ENCODE results near the gene ARPC1A.

DNA sequence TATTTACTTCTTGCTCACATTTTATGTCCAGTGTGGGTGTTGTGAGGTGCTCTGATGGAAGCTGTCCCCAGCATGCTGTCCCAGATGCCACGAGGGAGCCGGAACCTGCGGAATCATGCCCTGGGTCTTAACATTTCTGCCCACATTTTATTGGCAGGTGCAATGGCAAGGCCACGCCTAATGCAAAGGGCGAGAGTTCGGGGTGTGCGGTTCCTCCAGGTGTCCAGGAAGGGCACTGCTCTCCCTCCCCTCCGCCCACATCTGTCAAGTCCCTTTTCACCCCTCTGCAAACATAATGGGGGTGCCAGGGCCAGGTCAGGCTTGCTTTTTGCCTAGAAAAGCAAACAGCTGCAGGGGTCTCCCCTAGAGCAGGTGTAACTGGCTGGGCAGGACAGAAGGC, 66.3 kb downstream of the ARPC1A start:
- no peak for TF ChIP-seq POLR2AphosphoS5 (IDR thresholded peaks at IDR 0.05; ENCODE audit: low read depth, low read length)
- no peak for TF ChIP-seq TAF1 (IDR thresholded peaks at IDR 0.05; ENCODE audit: borderline replicate concordance, insufficient read depth, low read length)
